CD14-positive monocyte (primary cell): ENCODE results near the gene APBB1. TPM values are rescaled to one million over a fixed set of nuclear protein-coding genes. Genes with fewer than 3 reads are reported as not detected.

ENCODE experiments used
- DNase-seq, 3 donors: peaks; one replicate each; pipeline ENCODE4 v3.0.0-alpha.2; 2011 to 2022
- H2AFZ ChIP-seq: 2 replicates; pipeline ENCODE4 v1.6.0; 2012; ENCODE audit warnings: mild to moderate bottlenecking, low read depth, low read length, inconsistent platforms; ENCODE audit not compliant: insufficient read depth, poor library complexity, severe bottlenecking
- H3K27ac ChIP-seq, 2 donors: 1 replicate in 1 of 2; 2 replicates in 1 of 2; pipeline ENCODE4 v1.5.1; 2012 to 2013; ENCODE audit warnings: low read length in 2 of 2, control low read depth in 1 of 2, inconsistent platforms in 1 of 2, low read depth in 1 of 2, mild to moderate bottlenecking in 1 of 2
- H3K27me3 ChIP-seq, 2 donors: one replicate each; pipeline versions ENCODE4 v1.6.0 to v1.6.1; 2011 to 2013; ENCODE audit warnings: low read length in 2 of 2; ENCODE audit not compliant: control insufficient read depth in 2 of 2, insufficient read depth in 2 of 2
- H3K36me3 ChIP-seq, 2 donors: replicated peaks in 1 of 2; 1 replicate in 1 of 2; 2 replicates in 1 of 2; pipeline versions ENCODE4 v1.5.1 to v1.6.1; 2012 to 2013; ENCODE audit warnings: low read length in 2 of 2, control low read depth in 1 of 2, inconsistent platforms in 1 of 2, mild to moderate bottlenecking in 1 of 2; ENCODE audit not compliant: insufficient read depth in 2 of 2, control insufficient read depth in 1 of 2
- H3K4me1 ChIP-seq, 2 donors: 1 replicate in 1 of 2; 2 replicates in 1 of 2; pipeline versions ENCODE4 v1.5.1 to v1.6.1; 2012 to 2013; ENCODE audit warnings: low read length in 2 of 2, control low read depth in 1 of 2, inconsistent platforms in 1 of 2, mild to moderate bottlenecking in 1 of 2, moderate library complexity in 1 of 2; ENCODE audit not compliant: insufficient read depth in 2 of 2, control insufficient read depth in 1 of 2
- H3K4me2 ChIP-seq: replicated peaks from 2 replicates; pipeline ENCODE3; 2012; ENCODE audit warnings: low read length, moderate library complexity, mild to moderate bottlenecking; ENCODE audit not compliant: poor library complexity, severe bottlenecking; ENCODE audit errors: extremely low read depth
- H3K4me3 ChIP-seq, 3 experiments: fragments of 200-600 bp in 1 of 3; sonication (generic) in 1 of 3; replicated peaks in 1 of 3; 1 replicate in 2 of 3; 2 replicates in 1 of 3; pipeline ENCODE4 v1.5.1; 2011 to 2013; ENCODE audit warnings: low read length in 3 of 3, mild to moderate bottlenecking in 3 of 3, control low read depth in 2 of 3, low read depth in 2 of 3, inconsistent platforms in 1 of 3, moderate library complexity in 1 of 3
- H3K79me2 ChIP-seq: 2 replicates; pipeline ENCODE4 v1.6.0; 2012; ENCODE audit warnings: mild to moderate bottlenecking, control low read depth, inconsistent platforms, low read length, moderate library complexity; ENCODE audit not compliant: insufficient read depth
- H3K9ac ChIP-seq: 2 replicates; pipeline ENCODE4 v1.6.0; 2017; ENCODE audit warnings: low read length, mild to moderate bottlenecking; ENCODE audit not compliant: insufficient read depth, poor library complexity, severe bottlenecking
- H3K9me3 ChIP-seq, 2 donors: replicated peaks in 1 of 2; 1 replicate in 1 of 2; 2 replicates in 1 of 2; pipeline versions ENCODE4 v1.5.1 to v1.6.1; 2012 to 2013; ENCODE audit warnings: low read length in 2 of 2, control low read depth in 1 of 2; ENCODE audit not compliant: control insufficient read depth in 1 of 2, insufficient read depth in 1 of 2
- H4K20me1 ChIP-seq: 2 replicates; pipeline ENCODE4 v1.6.0; 2012; ENCODE audit warnings: mild to moderate bottlenecking, low read length, control low read depth, moderate library complexity; ENCODE audit not compliant: insufficient read depth
- H3K27ac Mint-ChIP-seq, 7 donors: one replicate each; pipeline ENCODE4 v1.8.0; 2020; ENCODE audit warnings: mild to moderate bottlenecking in 7 of 7, mixed read lengths in 7 of 7, moderate library complexity in 6 of 7, inconsistent platforms in 2 of 7
- H3K27me3 Mint-ChIP-seq, 3 donors: one replicate each; pipeline ENCODE4 v1.8.0; 2021 to 2022; ENCODE audit warnings: low read depth in 3 of 3, mild to moderate bottlenecking in 3 of 3, mixed read lengths in 3 of 3, moderate library complexity in 3 of 3, inconsistent platforms in 1 of 3
- H3K36me3 Mint-ChIP-seq, 2 donors: one replicate each; pipeline ENCODE4 v1.8.0; 2020; ENCODE audit warnings: mixed read lengths in 2 of 2, inconsistent platforms in 1 of 2, mild to moderate bottlenecking in 1 of 2
- H3K4me1 Mint-ChIP-seq: one replicate; pipeline ENCODE4 v1.8.0; 2020; ENCODE audit warnings: mild to moderate bottlenecking, mixed read lengths
- H3K4me3 Mint-ChIP-seq, 2 donors: one replicate each; pipeline ENCODE4 v1.8.0; 2020; ENCODE audit warnings: mild to moderate bottlenecking in 2 of 2, mixed read lengths in 2 of 2, moderate library complexity in 1 of 2
- H3K9me3 Mint-ChIP-seq, 7 donors: one replicate each; pipeline ENCODE4 v1.8.0; 2020 to 2022; ENCODE audit warnings: mixed read lengths in 7 of 7, mild to moderate bottlenecking in 6 of 7, moderate library complexity in 6 of 7, inconsistent platforms in 2 of 7
- WGBS: methylation state at CpG from one replicate; pipeline ENCODE4 v1.1.5; 2013; ENCODE audit warnings: missing lambda C conversion rate; ENCODE audit not compliant: insufficient coverage; 5-methylcytosine and 5-hydroxymethylcytosine counted together
- intact Hi-C, 2 donors: fragments of 100-400 bp; cut with micrococcal nuclease; formaldehyde crosslinking; loops; one replicate each; pipeline versions ENCODE4 v1.15.0 to v1.15.1; 2023
- polyA plus RNA-seq, 3 donors: library from polyadenylated mRNA; depleted of rRNA in 1 of 3; unstranded in 2 of 3; stranded (reverse) in 1 of 3; fragments of 300-500 nt in 2 of 3; fragments of >200 nt in 1 of 3; fragmentation: Illumina TruSeq in 2 of 3; gene quantifications; 1 replicate in 2 of 3; 2 replicates in 1 of 3; pipeline ENCODE4 v1.2.3, GENCODE V29; 2012 to 2021
- TF ChIP-seq, protein P1 (sequence below): fragments of 200-600 bp; IDR thresholded peaks from one replicate; pipeline ENCODE4 v1.8.0; 2022; ENCODE audit warnings: antibody characterized with exemption, mild to moderate bottlenecking

APBB1 gene
- polyA plus RNA-seq, 3 donors, result 0.85 to 2.5 (median 2.4) TPM

DNA sequence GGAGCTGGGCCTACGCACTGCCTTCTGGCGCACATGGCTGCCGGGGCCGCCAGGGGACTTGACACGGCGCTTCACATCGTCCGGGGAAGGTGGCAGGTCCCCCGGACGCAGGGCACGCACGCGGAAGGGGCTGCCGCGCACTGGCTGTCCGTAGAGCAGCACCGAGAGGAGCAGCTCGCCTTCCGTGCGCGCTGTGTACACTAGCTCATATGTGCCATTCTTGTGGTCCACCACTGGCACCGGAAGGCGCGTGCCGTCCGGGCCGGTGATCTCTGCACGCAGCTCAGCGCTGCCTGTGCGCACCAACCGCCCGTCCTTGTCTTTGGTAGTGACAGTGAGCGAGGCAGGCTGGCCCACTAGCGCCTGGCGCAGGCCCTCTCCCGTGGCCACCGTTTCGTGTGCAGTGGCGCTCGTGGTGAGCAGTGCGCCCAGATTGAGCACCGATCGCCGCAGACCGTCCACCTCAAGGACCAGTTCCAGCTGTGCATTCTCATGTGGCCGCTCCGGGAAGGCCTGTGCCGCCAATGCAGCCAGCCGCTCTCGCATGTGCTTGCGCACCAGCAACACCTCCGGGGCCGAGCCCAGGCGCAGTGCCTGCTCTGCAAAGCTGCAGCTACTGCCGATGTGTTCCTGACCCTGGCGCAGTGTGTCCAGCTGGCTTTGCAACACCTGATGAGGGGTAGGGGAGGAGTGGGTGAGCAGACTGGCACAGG lies 37.6 kb upstream of the APBB1 start:
- no peak overlapping the region for H3K27ac ChIP-seq
- intact Hi-C loops, result no loop called here
- TF ChIP-seq, protein P1, sequence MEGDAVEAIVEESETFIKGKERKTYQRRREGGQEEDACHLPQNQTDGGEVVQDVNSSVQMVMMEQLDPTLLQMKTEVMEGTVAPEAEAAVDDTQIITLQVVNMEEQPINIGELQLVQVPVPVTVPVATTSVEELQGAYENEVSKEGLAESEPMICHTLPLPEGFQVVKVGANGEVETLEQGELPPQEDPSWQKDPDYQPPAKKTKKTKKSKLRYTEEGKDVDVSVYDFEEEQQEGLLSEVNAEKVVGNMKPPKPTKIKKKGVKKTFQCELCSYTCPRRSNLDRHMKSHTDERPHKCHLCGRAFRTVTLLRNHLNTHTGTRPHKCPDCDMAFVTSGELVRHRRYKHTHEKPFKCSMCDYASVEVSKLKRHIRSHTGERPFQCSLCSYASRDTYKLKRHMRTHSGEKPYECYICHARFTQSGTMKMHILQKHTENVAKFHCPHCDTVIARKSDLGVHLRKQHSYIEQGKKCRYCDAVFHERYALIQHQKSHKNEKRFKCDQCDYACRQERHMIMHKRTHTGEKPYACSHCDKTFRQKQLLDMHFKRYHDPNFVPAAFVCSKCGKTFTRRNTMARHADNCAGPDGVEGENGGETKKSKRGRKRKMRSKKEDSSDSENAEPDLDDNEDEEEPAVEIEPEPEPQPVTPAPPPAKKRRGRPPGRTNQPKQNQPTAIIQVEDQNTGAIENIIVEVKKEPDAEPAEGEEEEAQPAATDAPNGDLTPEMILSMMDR, result no peak

DNA sequence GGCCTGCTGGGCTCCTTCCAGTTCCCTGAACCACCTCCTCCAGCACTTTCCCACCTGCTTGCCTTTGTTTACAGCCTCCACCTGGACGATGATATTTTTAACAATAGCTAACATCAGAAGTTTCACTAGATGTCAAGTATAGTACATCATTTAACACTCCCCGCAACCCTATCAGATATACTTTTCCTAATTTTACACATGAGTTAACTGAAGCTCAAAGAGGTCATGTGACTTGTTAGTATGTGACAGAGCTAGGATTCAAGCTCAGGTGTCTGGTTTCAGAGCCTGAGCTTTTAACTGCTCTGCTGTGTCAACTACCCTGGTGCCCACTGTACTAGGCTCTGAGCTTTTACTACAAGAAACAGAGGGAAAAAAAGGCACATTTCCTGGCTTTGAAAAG lies 36.2 kb upstream of the APBB1 start:
- Mint-ChIP-seq H3K9me3 (no peaks in the 10 kb centered on the region), H3K4me1 (no peaks in the 10 kb centered on the region), H3K36me3 (peaks cover 53 to 57% of the 10 kb centered on the region in 2 donors), H3K4me3 (no peak overlapping the region), H3K27ac (no peak overlapping the region), H3K27me3 (peaks cover 0 to 2% (median 0%) of the 10 kb centered on the region in 3 donors)
- DNase-seq, result no peak
- H3K4me1 ChIP-seq, result no peaks in the 10 kb centered on the region
- H3K4me3 ChIP-seq, result no peak overlapping the region
- intact Hi-C loops, result no loop called here
- 100% methylated on average over 1 of the region's 2 CpGs for WGBS
- no peaks in the 10 kb centered on the region for H3K79me2 ChIP-seq
- TF ChIP-seq, protein P1, result no peak
- no peak overlapping the region for H3K4me2 ChIP-seq
- H3K27ac ChIP-seq, result no peak overlapping the region
- no peaks in the 10 kb centered on the region for H3K27me3 ChIP-seq
- peaks cover 71 to 97% of the 10 kb centered on the region in 2 donors for H3K36me3 ChIP-seq
- H2AFZ ChIP-seq, result no peak overlapping the region
- no peak overlapping the region for H3K9ac ChIP-seq
- H4K20me1 ChIP-seq, result no peaks in the 10 kb centered on the region
- no peaks in the 10 kb centered on the region for H3K9me3 ChIP-seq

More for the DNA sequence above, 37.6 kb upstream of the APBB1 start:
- Mint-ChIP-seq H3K9me3 (no peaks in the 10 kb centered on the region), H3K27ac (no peak overlapping the region), H3K4me3 (no peak overlapping the region), H3K4me1 (no peaks in the 10 kb centered on the region), H3K27me3 (peaks cover 0 to 2% (median 0%) of the 10 kb centered on the region in 3 donors), H3K36me3 (peaks cover 59 to 61% of the 10 kb centered on the region in 2 donors)
- Histone ChIP-seq H3K4me2 (no peak overlapping the region), H2AFZ (no peak overlapping the region), H3K9me3 (no peaks in the 10 kb centered on the region), H3K4me1 (no peaks in the 10 kb centered on the region), H3K36me3 (peaks cover 57 to 89% of the 10 kb centered on the region in 2 donors), H3K79me2 (no peaks in the 10 kb centered on the region), H3K27me3 (no peaks in the 10 kb centered on the region), H3K4me3 (no peak overlapping the region), H3K9ac (no peak overlapping the region), H4K20me1 (no peaks in the 10 kb centered on the region)
- WGBS, result 98% methylated on average over 55 of the region's 56 CpGs
- no peak for DNase-seq
